ENCODE results near the gene FRAT2.

The FRAT2 gene

DNA sequence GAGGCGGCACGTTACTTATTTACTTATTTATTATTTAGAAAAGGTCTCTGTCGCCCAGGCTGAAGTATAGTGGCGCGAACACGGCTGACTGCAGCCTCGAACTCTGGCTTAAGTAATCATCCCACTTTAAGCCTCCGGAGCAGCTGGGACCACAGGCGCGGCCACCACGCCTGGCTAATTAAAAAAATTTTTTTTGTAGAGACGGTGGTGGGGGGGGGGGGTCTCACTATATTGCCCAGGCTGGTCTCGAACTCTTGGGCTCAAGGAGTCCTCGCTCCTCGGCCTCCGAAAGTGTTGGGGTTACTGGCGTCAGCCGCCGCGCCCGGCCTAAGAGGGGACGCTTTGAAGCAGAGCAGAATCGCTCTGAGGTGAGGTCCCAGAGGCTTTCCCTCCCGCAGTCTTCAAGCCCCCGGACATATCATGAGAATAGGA is 675 bp upstream of the FRAT2 start:
- peak overlapping the region; percentile 63 for H3K4me3 ChIP-seq (ENCODE audit: low read depth, low read length)
- no peak for DNase-seq (ENCODE audit: low read depth)
- TF ChIP-seq, protein P1, sequence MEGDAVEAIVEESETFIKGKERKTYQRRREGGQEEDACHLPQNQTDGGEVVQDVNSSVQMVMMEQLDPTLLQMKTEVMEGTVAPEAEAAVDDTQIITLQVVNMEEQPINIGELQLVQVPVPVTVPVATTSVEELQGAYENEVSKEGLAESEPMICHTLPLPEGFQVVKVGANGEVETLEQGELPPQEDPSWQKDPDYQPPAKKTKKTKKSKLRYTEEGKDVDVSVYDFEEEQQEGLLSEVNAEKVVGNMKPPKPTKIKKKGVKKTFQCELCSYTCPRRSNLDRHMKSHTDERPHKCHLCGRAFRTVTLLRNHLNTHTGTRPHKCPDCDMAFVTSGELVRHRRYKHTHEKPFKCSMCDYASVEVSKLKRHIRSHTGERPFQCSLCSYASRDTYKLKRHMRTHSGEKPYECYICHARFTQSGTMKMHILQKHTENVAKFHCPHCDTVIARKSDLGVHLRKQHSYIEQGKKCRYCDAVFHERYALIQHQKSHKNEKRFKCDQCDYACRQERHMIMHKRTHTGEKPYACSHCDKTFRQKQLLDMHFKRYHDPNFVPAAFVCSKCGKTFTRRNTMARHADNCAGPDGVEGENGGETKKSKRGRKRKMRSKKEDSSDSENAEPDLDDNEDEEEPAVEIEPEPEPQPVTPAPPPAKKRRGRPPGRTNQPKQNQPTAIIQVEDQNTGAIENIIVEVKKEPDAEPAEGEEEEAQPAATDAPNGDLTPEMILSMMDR (IDR thresholded peaks at IDR 0.05; ENCODE audit: insufficient read depth, low read depth, low read length, missing control alignments), result no peak

DNA sequence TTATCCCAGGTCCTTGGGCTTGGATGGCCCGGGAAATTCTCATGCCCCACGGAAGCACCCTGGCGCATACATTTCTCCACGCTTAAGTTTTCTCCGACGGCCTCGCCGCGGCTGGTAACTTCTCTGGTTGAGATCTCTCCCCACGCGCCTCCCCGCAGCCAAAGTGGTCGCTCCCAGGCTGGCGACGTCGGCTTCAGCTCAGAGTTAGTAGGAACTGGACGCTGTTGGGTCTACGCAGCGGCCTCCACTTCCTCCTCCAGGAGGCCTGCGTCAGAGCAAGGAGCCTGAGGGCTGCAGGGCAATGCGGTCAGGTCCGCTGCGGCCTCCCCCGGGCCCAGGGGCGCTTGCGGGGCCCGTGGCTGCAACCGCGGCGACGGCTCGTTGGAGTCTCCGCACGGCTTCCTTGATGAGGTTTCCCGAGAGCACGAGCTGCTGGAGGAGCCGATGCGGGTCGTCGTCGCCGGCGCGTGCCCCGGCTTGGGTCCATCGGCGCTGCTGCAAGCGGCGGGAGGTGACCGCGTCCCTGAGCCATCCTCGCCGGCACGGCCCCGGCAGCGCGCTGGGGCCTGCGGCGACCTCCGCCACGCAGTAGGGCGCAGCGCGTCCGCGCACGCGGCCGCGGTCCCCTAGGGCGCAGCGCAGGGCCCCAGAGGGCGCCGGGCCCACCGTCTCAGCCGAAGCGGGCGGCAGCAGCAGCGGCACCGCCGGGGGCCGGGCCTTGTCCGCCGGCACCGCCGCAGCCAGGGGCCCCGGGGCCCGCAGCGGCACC is 744 bp downstream of the FRAT2 start:
- peak; percentile 55 for DNase-seq (ENCODE audit: low read depth)
- TF ChIP-seq, protein P1 (IDR thresholded peaks at IDR 0.05; ENCODE audit: insufficient read depth, low read depth, low read length, missing control alignments), result no peak
- H3K4me3 ChIP-seq (ENCODE audit: low read depth, low read length), result peak overlapping the region; percentile 75

DNA sequence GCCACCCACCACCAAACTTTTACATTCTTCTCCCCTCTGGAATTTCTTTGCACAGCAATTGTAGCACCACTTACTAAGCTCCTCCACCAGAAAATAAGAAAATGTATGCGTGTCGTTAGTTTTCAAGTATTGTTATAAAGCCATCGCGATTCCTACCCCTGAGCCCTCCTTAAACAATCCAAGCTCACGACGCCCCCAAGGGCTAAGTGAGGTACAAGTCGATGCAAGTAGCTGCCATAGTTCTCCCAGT is 1.3 kb downstream of the FRAT2 start:
- peak overlapping the region; percentile 75 for H3K4me3 ChIP-seq (ENCODE audit: low read depth, low read length)
- TF ChIP-seq, protein P1 (IDR thresholded peaks at IDR 0.05; ENCODE audit: insufficient read depth, low read depth, low read length, missing control alignments), result no peak
- peak; percentile 54 for DNase-seq (ENCODE audit: low read depth)

DNA sequence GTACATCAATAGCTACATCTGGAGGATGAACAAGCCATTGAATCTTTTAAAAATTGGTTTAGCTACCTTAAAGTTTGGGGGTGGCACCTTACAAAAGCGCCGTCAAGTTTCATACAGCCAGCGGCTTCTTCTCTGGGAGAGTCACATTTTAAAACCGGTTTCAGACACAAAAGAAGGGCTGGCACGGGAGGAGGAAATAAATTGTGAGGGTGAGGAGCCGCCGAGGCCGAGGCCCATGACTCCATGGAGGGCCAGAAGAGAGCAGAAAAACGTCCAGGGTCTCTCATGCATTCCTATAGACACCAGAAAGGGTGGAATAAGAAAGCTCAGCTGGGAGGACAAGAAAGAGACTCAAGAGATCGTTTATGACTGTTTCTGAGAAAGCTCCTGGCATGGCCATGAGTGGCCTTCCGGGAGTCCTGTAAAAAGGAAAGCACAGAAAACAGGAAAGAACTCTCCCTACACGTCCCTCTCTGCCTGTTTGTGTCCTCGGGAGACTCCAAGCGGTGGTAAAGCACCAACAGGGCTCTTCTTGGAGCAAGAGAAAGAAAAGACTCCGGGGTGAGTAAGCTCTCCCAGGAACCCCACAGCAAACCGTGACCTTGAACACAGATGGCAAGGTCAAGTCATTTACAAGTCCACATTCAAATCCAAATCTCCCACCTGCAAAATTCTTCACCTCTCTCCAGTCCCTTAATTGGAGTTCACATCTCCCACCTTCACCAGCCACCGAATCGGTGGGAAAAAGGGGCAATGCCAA is 1.8 kb downstream of the FRAT2 start:
- TF ChIP-seq, protein P1 (IDR thresholded peaks at IDR 0.05; ENCODE audit: insufficient read depth, low read depth, low read length, missing control alignments), result no peak
- DNase-seq (ENCODE audit: low read depth), result peak; percentile 17
- peak overlapping the region; percentile 75 for H3K4me3 ChIP-seq (ENCODE audit: low read depth, low read length)

DNA sequence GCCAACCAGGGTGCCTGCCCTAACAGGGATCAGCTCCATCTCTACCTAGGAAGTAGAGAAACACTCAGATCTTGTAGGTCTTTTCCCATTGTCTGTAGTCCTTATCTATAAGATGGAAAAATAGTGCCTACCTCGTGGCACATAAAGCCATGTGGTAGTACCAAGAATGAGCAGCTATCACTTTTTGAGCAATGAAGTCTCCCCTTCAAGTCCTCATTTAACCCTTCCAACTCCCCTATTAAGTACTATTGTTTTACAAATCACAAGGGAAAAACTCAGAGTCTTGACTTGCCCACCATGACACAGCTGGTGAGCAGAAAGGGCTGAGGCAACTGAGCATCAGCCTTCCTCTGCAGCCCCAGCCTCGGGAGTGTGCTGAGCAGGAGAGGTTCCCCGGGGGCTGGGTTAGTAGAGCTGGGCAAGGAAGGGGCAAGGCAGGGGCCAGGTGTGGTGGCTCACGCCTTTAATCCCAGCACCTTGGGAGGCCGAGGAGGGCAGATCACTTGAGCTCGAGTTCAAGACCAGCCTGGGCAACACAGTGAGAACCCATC is 3.3 kb downstream of the FRAT2 start:
- no peak for DNase-seq (ENCODE audit: low read depth)
- no peak overlapping the region for H3K4me3 ChIP-seq (ENCODE audit: low read depth, low read length)
- TF ChIP-seq, protein P1 (IDR thresholded peaks at IDR 0.05; ENCODE audit: insufficient read depth, low read depth, low read length, missing control alignments), result no peak

DNA sequence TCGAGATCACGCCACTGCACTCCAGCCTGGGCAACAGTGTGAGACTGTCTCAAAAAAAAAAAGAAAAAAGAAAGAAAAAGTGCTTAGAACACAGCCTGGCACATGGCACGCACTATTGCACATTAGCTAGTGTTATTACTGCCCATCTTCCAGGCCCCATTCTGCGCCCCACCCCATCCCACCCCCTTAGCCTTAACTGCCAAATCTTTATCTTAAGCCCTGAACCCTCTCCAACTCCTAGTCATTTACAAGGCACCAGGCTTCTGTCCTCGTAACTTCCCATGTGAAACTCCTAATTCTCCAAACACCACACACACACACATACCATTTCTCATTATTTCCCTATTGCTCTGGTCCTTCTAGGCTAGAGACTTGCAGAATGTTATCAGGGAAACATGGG is 4.8 kb downstream of the FRAT2 start:
- TF ChIP-seq, protein P1 (IDR thresholded peaks at IDR 0.05; ENCODE audit: insufficient read depth, low read depth, low read length, missing control alignments), result no peak
- DNase-seq (ENCODE audit: low read depth), result no peak
- H3K4me3 ChIP-seq (ENCODE audit: low read depth, low read length), result no peak overlapping the region

All from GM12865 (cell line).